ENCODE measurements around the gene CCDC197. TPM values are rescaled to one million over a fixed set of nuclear protein-coding genes. Genes with fewer than 3 reads are reported as not detected.

Gene CCDC197
- total RNA-seq, 1 experiment from 2014 or later, result not detected

- ATAC-seq, result peak; percentile 31; the same call in 1 of the 2 replicates
- H3K27ac Mint-ChIP-seq, result no peak overlapping the region
These were observed 8.4 kb downstream of the CCDC197 start for GRCh38 chr14:94005324-94006073.

GRCh38 chr14:94008234-94008633 is 11.1 kb downstream of the CCDC197 start:
- no peaks in the 10 kb centered on the region for H3K9me3 Mint-ChIP-seq
- no peaks in the 10 kb centered on the region for H3K36me3 Mint-ChIP-seq
- ChIA-PET POLR2A (no interaction called here), CTCF (interaction anchor here (1.0 to 1.5 kb wide), 2 partner anchors 11 to 124 kb away, joined by 3 to 5 read pairs; no protein-coding TSS in a partner anchor)
- DNase-seq (ENCODE audit: low spot score), result no peak
- TF ChIP-seq ZBTB43 (CRISPR knock-in tag; IDR thresholded peaks at IDR 0.05) (no peak), PRRX2 (CRISPR knock-in tag; IDR thresholded peaks at IDR 0.05) (no peak), GTF2I (CRISPR knock-in tag; conservative IDR thresholded peaks at IDR 0.05) (0 out of 2 replicates have a peak, but pooled peaks have one; percentile 5), ATF2 (CRISPR knock-in tag; IDR thresholded peaks at IDR 0.05; ENCODE audit: borderline replicate concordance, low read depth) (no peak), FOXP4 (CRISPR knock-in tag; IDR thresholded peaks at IDR 0.05) (no peak), AFF4 (CRISPR knock-in tag; IDR thresholded peaks at IDR 0.05; ENCODE audit: borderline replicate concordance) (no peak), CREM (CRISPR knock-in tag; IDR thresholded peaks at IDR 0.05) (no peak), ZNF671 (CRISPR knock-in tag; IDR thresholded peaks at IDR 0.05) (no peak)
- no peak overlapping the region for H3K4me3 Mint-ChIP-seq
- no peak for ATAC-seq
- no peaks in the 10 kb centered on the region for H3K27me3 Mint-ChIP-seq (ENCODE audit: low read depth)
- no peak overlapping the region for H3K27ac Mint-ChIP-seq
- no peaks in the 10 kb centered on the region for H3K4me1 Mint-ChIP-seq

More at GRCh38 chr14:94005324-94006073, 8.4 kb downstream of the CCDC197 start:
- CTCF ChIA-PET, result interaction anchor here (1.0 to 2.1 kb wide), 5 partner anchors 10 to 71 kb away, joined by 3 to 51 read pairs (median 6); no protein-coding TSS in a partner anchor
- Mint-ChIP-seq H3K9me3 (no peaks in the 10 kb centered on the region), H3K36me3 (no peaks in the 10 kb centered on the region), H3K4me3 (no peak overlapping the region), H3K27me3 (ENCODE audit: low read depth) (peaks cover 4% of the 10 kb centered on the region; the same call in 1 of the 2 replicates), H3K4me1 (0 out of 2 replicates have a peak, but pooled peaks cover 3% of the 10 kb centered on the region)
- POLR2A ChIA-PET, result no interaction called here
- peak; percentile 42; the same call in 1 of the 2 replicates for TF ChIP-seq CTCF (IDR thresholded peaks at IDR 0.05)
- TF ChIP-seq ZNF317 (CRISPR knock-in tag; IDR thresholded peaks at IDR 0.05; ENCODE audit: borderline replicate concordance, low read depth), result no peak
- no peak for TF ChIP-seq ZNF425 (CRISPR knock-in tag; conservative IDR thresholded peaks at IDR 0.05)
- TF ChIP-seq SMAD4 (CRISPR knock-in tag; IDR thresholded peaks at IDR 0.05), result no peak
- DNase-seq (ENCODE audit: low spot score), result peak; percentile 30

Data from WTC11 (cell line).